GM21367 (cell line): ENCODE measurements around the gene NPAS1.
"Not testable (repeated sequence)": the region's sequence is repeated elsewhere in the genome, so short reads cannot be mapped to it uniquely, and the experiment has no call there.

Source experiments
- ATAC-seq: cut with Tn5 transposase; IDR thresholded peaks from one replicate; pipeline ENCODE4 v1.9.1; 2021; ENCODE audit not compliant: unreplicated experiment

The NPAS1 gene

GRCh38 chr19:46990991-46991676 lies 28.5 kb upstream of the NPAS1 start:
- ATAC-seq = no peak

- ATAC-seq = no peak
Observed at GRCh38 chr19:46992699-46993535, 26.7 kb upstream of the NPAS1 start.

- no peak for ATAC-seq
Observed at GRCh38 chr19:46993622-46994021, 26.0 kb upstream of the NPAS1 start.

GRCh38 chr19:46994141-46994686 lies 25.4 kb upstream of the NPAS1 start:
- ATAC-seq = no peak

- ATAC-seq = no peak
Observed at GRCh38 chr19:46995492-46995891, 24.1 kb upstream of the NPAS1 start.

GRCh38 chr19:46998445-46999125 lies 21.1 kb upstream of the NPAS1 start:
- ATAC-seq = no peak

- no peak for ATAC-seq
Observed at GRCh38 chr19:46999377-46999776, 20.3 kb upstream of the NPAS1 start.

- ATAC-seq = no peak
Observed at GRCh38 chr19:46999878-47000277, 19.8 kb upstream of the NPAS1 start.

- ATAC-seq = no peak
Observed at GRCh38 chr19:47000373-47000772, 19.3 kb upstream of the NPAS1 start.

- no peak for ATAC-seq
Observed at GRCh38 chr19:47001584-47001983, 18.1 kb upstream of the NPAS1 start.

GRCh38 chr19:47002106-47002766 lies 17.4 kb upstream of the NPAS1 start:
- no peak for ATAC-seq

- ATAC-seq = no peak
Observed at GRCh38 chr19:47002853-47003610, 16.6 kb upstream of the NPAS1 start.

- no peak for ATAC-seq
Observed at GRCh38 chr19:47003611-47004465, 15.8 kb upstream of the NPAS1 start.

GRCh38 chr19:47005164-47005641 lies 14.4 kb upstream of the NPAS1 start:
- no peak for ATAC-seq

GRCh38 chr19:47005873-47006272 lies 13.8 kb upstream of the NPAS1 start:
- no peak for ATAC-seq

- ATAC-seq = no peak
Observed at GRCh38 chr19:47006496-47006895, 13.1 kb upstream of the NPAS1 start.

GRCh38 chr19:47010549-47010948 lies 9.1 kb upstream of the NPAS1 start:
- not testable (repeated sequence) for ATAC-seq

- no peak for ATAC-seq
Observed at GRCh38 chr19:47012617-47013016, 7.0 kb upstream of the NPAS1 start.

GRCh38 chr19:47013041-47013517 lies 6.6 kb upstream of the NPAS1 start:
- ATAC-seq = no peak
